GM18505 (cell line): ENCODE measurements around the gene STN1.

Experiments
- ATAC-seq: cut with Tn5 transposase; IDR thresholded peaks from one replicate; pipeline ENCODE4 v1.9.1; 2021; ENCODE audit not compliant: unreplicated experiment
- POLR2A ChIP-seq: IDR thresholded peaks from 4 replicates; pipeline ENCODE4 v1.6.1; 2011; ENCODE audit warnings: borderline replicate concordance; ENCODE audit not compliant: insufficient read depth, insufficient read length; ENCODE audit errors: extremely low read depth

The STN1 gene

DNA sequence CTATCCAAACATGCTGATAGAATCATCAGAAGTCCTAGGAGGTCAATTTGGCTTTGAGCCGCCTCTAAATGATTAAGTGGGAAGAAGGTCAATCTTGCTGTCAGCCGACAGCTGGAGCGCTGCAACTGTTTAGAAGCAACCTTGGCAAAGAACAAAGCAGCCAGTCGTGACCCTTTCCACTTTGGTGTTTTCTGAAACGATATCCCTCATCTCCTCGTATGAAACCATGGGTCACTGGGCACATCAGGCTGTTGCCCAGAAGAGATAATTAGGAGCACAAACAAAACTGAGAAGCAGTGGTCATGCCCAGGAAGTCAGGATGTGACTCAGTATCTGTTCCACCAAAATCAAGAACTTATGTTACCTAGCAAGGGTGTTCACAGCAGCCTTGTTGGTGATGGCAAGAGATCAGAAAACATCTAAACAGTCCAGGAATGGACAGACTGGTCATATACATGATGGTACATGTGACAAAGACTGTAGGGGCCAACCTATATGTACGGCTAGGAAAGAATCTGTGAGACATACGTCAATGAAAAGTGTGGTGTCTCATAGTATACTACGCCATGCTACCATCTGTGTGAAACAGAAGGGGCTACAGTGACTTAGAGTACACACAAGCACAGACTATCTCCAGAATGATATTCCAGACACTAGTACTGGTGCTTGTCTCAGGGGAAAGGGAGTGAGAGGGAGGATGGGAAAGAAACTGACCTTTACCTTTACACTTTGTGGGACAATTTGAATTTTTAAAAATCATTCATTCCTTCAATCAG, 22.4 kb downstream of the STN1 start:
- TF ChIP-seq POLR2A, result no peak
- no peak for ATAC-seq

DNA sequence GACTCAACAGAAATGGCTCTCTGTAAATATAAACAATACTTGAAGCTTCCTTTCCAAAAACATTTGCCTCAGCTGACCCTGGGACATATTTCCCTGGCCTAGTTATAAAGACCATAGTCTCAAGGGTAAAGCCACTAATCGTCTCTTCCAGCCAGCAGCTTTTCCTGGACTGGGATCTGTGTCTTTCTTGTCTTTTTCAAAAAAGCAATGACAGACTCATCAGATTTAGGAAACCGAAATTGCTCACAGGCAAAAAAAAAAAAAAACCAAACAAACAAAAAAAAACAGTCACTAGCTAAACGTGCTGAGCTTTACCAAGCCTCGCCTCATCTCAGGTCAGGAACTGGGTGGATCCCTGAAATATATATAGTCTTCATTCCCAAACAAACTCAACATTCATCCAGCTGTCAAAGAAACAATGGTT, 23.5 kb downstream of the STN1 start:
- no peak for ATAC-seq
- no peak for TF ChIP-seq POLR2A

DNA sequence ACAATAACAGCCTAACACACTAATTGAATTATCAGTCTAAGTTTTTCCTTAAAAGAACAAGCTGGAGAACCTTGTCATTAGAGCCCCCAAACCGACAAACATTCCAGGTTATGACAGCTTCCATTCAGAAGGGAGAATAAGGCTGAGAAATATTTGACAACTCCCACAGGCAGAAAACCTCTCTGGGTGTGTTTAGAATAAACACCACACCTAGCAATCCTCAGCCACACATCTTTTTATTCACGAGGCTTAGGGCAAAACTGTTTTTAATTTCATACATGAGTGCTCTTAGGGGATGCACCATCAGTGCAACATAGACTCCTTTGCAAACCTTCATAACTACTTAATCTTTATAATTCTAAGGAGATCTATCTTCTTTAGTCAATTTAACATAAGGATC, 24.2 kb downstream of the STN1 start:
- ATAC-seq, result no peak
- no peak for TF ChIP-seq POLR2A

DNA sequence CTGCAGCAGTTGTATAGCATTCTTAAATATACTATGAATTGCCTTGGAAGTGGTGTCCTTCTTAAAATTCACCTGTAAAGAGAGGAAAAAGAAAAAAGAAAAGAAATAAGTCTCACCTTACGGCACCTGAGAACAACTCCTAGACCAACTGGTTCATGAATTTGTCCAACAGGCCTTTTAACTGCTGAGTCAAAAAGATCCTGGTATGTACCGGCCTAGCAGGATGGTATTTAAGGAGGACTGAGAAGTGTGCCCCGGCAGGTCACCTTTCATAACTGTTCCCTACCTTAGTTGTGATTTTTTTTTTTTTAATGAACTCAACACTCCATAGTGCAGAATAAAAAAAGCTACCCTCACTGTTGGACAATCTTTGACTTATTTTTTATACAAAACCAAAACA, 25.8 kb downstream of the STN1 start:
- no peak for ATAC-seq
- TF ChIP-seq POLR2A, result no peak

GRCh38 chr10:103890688-103891087, 27.3 kb downstream of the STN1 start:
- ATAC-seq, result no peak
- no peak for TF ChIP-seq POLR2A

GRCh38 chr10:103890194-103890658, 27.8 kb downstream of the STN1 start:
- no peak for TF ChIP-seq POLR2A
- no peak for ATAC-seq

- TF ChIP-seq POLR2A, result no peak
- no peak for ATAC-seq
Measured at GRCh38 chr10:103889121-103889720, 28.8 kb downstream of the STN1 start.

- no peak for TF ChIP-seq POLR2A
- no peak for ATAC-seq
Measured at GRCh38 chr10:103888113-103888841, 29.7 kb downstream of the STN1 start.

- no peak for TF ChIP-seq POLR2A
- ATAC-seq, result no peak
Measured at GRCh38 chr10:103885617-103886016, 32.4 kb downstream of the STN1 start.

DNA sequence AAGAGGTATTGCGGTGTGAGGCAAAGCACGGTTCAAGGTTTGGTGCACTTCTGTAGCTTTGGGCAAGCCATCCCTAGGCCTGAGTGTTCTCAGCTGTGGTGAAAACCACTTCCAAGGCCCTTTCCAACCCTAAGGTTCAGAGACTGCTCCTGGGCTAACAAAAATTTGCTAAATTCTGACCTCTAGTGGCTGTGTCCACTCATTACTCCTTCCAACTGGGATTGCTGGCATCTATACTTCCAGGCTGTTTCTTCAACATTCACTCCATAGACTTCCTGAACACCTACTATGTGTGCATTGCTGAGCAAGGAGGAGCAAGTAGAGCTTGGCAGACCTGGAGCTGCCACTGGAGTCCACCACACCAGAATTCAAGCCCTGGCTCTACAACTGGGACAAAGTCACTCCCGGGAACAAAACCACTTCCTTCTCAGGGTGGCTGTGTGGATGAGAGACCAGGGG, 33.3 kb downstream of the STN1 start:
- ATAC-seq, result no peak
- TF ChIP-seq POLR2A, result no peak

GRCh38 chr10:103882285-103883007, 35.5 kb downstream of the STN1 start:
- no peak for ATAC-seq
- TF ChIP-seq POLR2A, result no peak

GRCh38 chr10:103881416-103882284, 36.3 kb downstream of the STN1 start:
- ATAC-seq, result no peak
- TF ChIP-seq POLR2A, result no peak
